ENCODE results near the gene RAB7B. TPM values are rescaled to one million over a fixed set of nuclear protein-coding genes. Genes with fewer than 3 reads are reported as not detected.

RAB7B gene
- total RNA-seq, 3 donors from 2014 or later (not counting 1 experiment from before 2014, with no cell fraction given): 0.19 TPM; not detected in 2

DNA sequence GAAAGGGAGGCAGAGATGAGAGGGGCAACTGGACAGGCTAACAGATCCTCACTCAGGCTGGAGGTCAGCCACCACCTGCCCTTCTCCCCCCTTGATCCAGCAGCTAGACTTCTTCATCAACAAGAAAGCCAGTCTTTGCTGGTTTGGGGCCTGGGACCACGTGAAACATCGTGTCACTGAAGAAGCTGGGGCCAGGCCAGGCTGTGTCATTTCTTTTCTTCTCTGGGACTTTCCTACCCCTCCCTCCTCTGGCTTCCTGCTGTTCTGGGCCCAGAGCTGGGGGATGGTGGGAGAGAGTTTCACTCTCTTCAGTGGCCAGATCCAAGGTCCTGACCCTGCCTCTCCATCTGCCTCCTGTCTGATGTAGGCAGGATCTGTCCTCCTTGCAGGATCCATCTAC lies 41.8 kb downstream of the RAB7B start:
- Histone ChIP-seq H3K27ac (ENCODE audit: low read length) (no peak overlapping the region), H3K4me3 (ENCODE audit: low read length) (no peak overlapping the region), H3K36me3 (ENCODE audit: control insufficient read depth, insufficient read depth, low read length) (no peaks in the 10 kb centered on the region), H3K9me3 (ENCODE audit: control insufficient read depth, insufficient read depth, low read length) (no peaks in the 10 kb centered on the region), H3K4me1 (ENCODE audit: control insufficient read depth, insufficient read depth, low read length) (no peaks in the 10 kb centered on the region), H3K27me3 (ENCODE audit: control insufficient read depth, insufficient read depth, low read length) (peaks cover 2% of the 10 kb centered on the region)
- ATAC-seq: peak in 1 of 3 donors; percentile 50
- Mint-ChIP-seq H3K27me3 (ENCODE audit: low read depth in 2 of 2) (peaks cover 14 to 17% of the 10 kb centered on the region in 2 donors), H3K4me1 (no peaks in the 10 kb centered on the region), H3K9me3 (no peaks in the 10 kb centered on the region), H3K27ac (no peak overlapping the region), H3K36me3 (no peaks in the 10 kb centered on the region), H3K4me3 (no peak overlapping the region)
- TF ChIP-seq, protein P1, sequence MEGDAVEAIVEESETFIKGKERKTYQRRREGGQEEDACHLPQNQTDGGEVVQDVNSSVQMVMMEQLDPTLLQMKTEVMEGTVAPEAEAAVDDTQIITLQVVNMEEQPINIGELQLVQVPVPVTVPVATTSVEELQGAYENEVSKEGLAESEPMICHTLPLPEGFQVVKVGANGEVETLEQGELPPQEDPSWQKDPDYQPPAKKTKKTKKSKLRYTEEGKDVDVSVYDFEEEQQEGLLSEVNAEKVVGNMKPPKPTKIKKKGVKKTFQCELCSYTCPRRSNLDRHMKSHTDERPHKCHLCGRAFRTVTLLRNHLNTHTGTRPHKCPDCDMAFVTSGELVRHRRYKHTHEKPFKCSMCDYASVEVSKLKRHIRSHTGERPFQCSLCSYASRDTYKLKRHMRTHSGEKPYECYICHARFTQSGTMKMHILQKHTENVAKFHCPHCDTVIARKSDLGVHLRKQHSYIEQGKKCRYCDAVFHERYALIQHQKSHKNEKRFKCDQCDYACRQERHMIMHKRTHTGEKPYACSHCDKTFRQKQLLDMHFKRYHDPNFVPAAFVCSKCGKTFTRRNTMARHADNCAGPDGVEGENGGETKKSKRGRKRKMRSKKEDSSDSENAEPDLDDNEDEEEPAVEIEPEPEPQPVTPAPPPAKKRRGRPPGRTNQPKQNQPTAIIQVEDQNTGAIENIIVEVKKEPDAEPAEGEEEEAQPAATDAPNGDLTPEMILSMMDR (IDR thresholded peaks at IDR 0.05): no peak
- WGBS (ENCODE audit: insufficient coverage): 21% methylated on average over 2 of the region's 2 CpGs
- DNase-seq: no peak
- intact Hi-C loops (cut with micrococcal nuclease): no loop called here

DNA sequence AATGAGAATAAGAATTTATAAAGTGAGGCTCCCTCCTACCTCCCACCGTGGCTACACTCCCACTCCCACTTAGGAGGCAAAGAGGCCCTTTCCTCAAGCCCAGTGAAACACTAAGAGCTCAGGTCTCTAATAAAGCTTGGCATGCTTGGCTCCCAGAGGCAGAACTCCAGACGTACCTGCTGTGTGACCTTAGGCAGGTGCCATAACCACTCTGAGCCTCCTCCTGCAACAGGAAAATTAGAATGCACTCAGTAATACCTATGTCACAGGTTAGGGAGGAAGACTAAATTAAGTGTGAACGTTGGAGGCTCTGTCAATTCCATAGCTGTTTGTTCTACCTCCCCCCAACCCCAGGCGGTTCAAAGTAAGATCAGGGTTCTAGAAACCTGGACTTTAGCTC lies 43.4 kb downstream of the RAB7B start:
- no peak for DNase-seq
- Mint-ChIP-seq H3K27ac (no peak overlapping the region), H3K4me1 (no peaks in the 10 kb centered on the region), H3K4me3 (no peak overlapping the region), H3K36me3 (no peaks in the 10 kb centered on the region), H3K9me3 (no peaks in the 10 kb centered on the region), H3K27me3 (ENCODE audit: low read depth in 2 of 2) (peaks cover 18 to 29% of the 10 kb centered on the region in 2 donors)
- 78% methylated on average over 4 of the region's 4 CpGs for WGBS (ENCODE audit: insufficient coverage)
- TF ChIP-seq, protein P1 (IDR thresholded peaks at IDR 0.05): no peak
- Histone ChIP-seq H3K4me3 (ENCODE audit: low read length) (no peak overlapping the region), H3K4me1 (ENCODE audit: control insufficient read depth, insufficient read depth, low read length) (no peaks in the 10 kb centered on the region), H3K9me3 (ENCODE audit: control insufficient read depth, insufficient read depth, low read length) (no peaks in the 10 kb centered on the region), H3K27ac (ENCODE audit: low read length) (no peak overlapping the region), H3K36me3 (ENCODE audit: control insufficient read depth, insufficient read depth, low read length) (no peaks in the 10 kb centered on the region), H3K27me3 (ENCODE audit: control insufficient read depth, insufficient read depth, low read length) (peaks cover 2% of the 10 kb centered on the region)
- intact Hi-C loops (cut with micrococcal nuclease): no loop called here
- ATAC-seq: no peak

DNA sequence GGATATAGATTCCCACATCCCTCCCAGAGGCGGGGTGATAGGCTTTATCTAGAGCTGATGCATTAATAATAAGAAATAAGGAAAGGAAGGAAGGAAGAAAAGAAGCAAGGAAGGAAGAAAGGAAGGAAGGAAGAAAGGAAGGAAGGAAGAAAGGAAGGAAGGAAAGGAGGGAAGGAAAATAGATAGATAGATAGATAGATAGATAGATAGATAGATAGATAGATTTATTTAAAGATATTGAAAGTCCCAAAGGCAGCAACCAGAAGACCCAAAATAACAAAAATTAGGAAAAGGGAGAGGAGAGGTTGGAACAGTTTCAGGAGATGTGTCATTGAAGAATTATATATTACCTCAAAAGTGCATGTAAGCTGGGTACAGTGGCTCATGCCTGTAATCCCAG lies 47.7 kb downstream of the RAB7B start:
- 60% methylated on average over 1 of the region's 1 CpG for WGBS (ENCODE audit: insufficient coverage)
- no peak for ATAC-seq
- intact Hi-C loops (cut with micrococcal nuclease): no loop called here
- no peaks in the 10 kb centered on the region for H3K36me3 Mint-ChIP-seq
- no peaks in the 10 kb centered on the region for H3K4me1 Mint-ChIP-seq
- Histone ChIP-seq H3K36me3 (ENCODE audit: control insufficient read depth, insufficient read depth, low read length) (no peaks in the 10 kb centered on the region), H3K4me3 (ENCODE audit: low read length) (no peak overlapping the region), H3K4me1 (ENCODE audit: control insufficient read depth, insufficient read depth, low read length) (no peaks in the 10 kb centered on the region), H3K9me3 (ENCODE audit: control insufficient read depth, insufficient read depth, low read length) (no peaks in the 10 kb centered on the region), H3K27me3 (ENCODE audit: control insufficient read depth, insufficient read depth, low read length) (peaks cover 2% of the 10 kb centered on the region), H3K27ac (ENCODE audit: low read length) (no peak overlapping the region)
- TF ChIP-seq, protein P1 (IDR thresholded peaks at IDR 0.05): no peak
- peaks cover 13 to 29% of the 10 kb centered on the region in 2 donors for H3K27me3 Mint-ChIP-seq (ENCODE audit: low read depth in 2 of 2)
- DNase-seq: no peak
- no peaks in the 10 kb centered on the region for H3K9me3 Mint-ChIP-seq
- H3K4me3 Mint-ChIP-seq: no peak overlapping the region
- no peak overlapping the region for H3K27ac Mint-ChIP-seq

DNA sequence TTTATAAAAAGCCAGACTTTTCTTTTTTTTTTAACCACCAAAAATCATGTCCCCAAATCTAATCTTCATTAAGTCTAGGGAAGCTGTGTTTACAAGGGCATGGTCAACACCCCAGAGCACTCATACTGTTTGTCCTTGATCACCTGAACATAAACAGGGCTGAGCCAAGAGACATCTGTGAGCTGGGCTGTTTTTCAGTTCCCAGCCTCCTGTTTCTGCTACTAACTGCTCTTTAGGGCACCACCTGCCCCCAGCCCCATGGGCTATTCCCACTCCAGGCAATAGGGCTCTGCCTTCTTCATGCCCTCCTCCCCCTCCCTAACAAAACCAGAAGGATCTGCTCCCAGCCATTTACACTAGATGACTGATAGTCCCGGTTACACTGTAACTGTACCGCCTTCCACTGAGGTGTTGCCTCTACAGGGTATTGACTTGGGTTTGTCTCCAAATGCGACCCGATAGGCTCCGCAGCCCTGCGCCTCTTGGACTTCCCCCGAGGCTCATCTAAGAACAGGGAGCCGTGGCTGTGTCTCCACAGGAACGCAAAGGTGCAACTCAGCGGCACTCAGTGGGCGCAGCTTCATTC lies 48.3 kb downstream of the RAB7B start:
- Histone ChIP-seq H3K9me3 (ENCODE audit: control insufficient read depth, insufficient read depth, low read length) (no peaks in the 10 kb centered on the region), H3K4me3 (ENCODE audit: low read length) (no peak overlapping the region), H3K27ac (ENCODE audit: low read length) (no peak overlapping the region), H3K27me3 (ENCODE audit: control insufficient read depth, insufficient read depth, low read length) (peaks cover 2% of the 10 kb centered on the region), H3K36me3 (ENCODE audit: control insufficient read depth, insufficient read depth, low read length) (no peaks in the 10 kb centered on the region), H3K4me1 (ENCODE audit: control insufficient read depth, insufficient read depth, low read length) (no peaks in the 10 kb centered on the region)
- ATAC-seq (no peak), DNase-seq (no peak)
- intact Hi-C loops (cut with micrococcal nuclease): no loop called here
- Mint-ChIP-seq H3K4me1 (no peaks in the 10 kb centered on the region), H3K27me3 (ENCODE audit: low read depth in 2 of 2) (peaks cover 11 to 29% of the 10 kb centered on the region in 2 donors), H3K4me3 (no peak overlapping the region), H3K9me3 (no peaks in the 10 kb centered on the region), H3K36me3 (no peaks in the 10 kb centered on the region), H3K27ac (no peak overlapping the region)
- 90% methylated on average over 10 of the region's 11 CpGs for WGBS (ENCODE audit: insufficient coverage)
- TF ChIP-seq, protein P1 (IDR thresholded peaks at IDR 0.05): no peak

Measured in natural killer cell (primary cell).